Measurements from ENCODE around the gene GZMM. TPM values are rescaled to one million over a fixed set of nuclear protein-coding genes. Genes with fewer than 3 reads are reported as not detected.

GZMM gene
- total RNA-seq, 1 donor from 2014 or later, result 2.9 TPM

DNA sequence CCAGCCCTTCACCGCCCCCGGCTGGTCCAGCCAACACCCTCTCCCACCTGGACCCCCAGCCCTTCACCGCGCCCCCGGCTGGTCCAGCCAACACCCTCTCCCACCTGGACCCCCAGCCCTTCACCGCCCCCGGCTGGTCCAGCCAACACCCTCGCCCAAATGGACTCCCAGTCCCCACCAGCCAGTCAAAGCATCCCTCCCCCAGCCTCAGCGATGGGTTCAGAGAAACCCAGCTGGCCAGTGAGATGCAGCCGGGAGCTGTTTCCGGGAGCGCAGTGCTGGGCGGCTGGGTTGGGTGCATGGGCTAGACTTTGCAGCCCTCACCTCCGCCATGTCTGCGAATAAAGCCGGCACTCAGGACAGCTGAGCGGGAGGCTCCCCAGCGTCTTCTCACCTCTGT, 18.8 kb upstream of the GZMM start:
- ATAC-seq (no peak), DNase-seq (no peak)
- Histone ChIP-seq H3K36me3 (no peaks in the 10 kb centered on the region), H3K27me3 (no peaks in the 10 kb centered on the region), H3K4me3 (no peak overlapping the region), H3K4me1 (no peaks in the 10 kb centered on the region), H3K27ac (no peak overlapping the region), H3K9me3 (no peaks in the 10 kb centered on the region)
- intact Hi-C loops (cut with DNase I), result no loop called here
- TF ChIP-seq, protein P1, sequence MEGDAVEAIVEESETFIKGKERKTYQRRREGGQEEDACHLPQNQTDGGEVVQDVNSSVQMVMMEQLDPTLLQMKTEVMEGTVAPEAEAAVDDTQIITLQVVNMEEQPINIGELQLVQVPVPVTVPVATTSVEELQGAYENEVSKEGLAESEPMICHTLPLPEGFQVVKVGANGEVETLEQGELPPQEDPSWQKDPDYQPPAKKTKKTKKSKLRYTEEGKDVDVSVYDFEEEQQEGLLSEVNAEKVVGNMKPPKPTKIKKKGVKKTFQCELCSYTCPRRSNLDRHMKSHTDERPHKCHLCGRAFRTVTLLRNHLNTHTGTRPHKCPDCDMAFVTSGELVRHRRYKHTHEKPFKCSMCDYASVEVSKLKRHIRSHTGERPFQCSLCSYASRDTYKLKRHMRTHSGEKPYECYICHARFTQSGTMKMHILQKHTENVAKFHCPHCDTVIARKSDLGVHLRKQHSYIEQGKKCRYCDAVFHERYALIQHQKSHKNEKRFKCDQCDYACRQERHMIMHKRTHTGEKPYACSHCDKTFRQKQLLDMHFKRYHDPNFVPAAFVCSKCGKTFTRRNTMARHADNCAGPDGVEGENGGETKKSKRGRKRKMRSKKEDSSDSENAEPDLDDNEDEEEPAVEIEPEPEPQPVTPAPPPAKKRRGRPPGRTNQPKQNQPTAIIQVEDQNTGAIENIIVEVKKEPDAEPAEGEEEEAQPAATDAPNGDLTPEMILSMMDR (IDR thresholded peaks at IDR 0.05), result no peak

DNA sequence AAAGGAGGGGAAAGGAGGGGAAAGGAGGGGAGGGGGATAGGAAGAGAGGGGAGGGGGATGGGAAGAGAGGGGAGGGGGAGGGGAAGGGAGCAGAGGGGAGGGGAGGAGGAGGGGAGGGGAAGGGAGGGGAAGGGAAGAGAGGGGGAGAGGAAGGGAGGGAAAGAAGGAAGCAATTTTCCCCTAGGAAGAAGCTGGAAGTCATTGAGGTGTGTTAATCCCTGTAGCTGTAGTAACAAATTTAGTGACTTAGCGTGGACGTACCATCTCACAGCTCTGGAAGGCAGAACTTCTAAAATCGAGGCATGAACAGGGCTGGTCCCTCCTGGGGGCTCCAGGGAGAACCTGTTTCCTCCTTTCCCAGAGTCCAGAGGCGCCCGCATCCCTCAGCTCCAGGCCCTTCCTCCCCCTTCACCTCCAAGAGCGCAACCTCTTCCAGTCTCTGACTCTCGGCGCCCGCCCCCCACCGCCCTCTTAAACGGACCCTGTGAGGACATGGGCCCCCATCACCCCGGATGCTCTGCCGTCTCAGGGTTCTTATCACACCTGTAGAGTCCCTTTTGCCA, 17.9 kb upstream of the GZMM start:
- ATAC-seq, result no peak
- TF ChIP-seq, protein P1 (IDR thresholded peaks at IDR 0.05), result no peak
- Histone ChIP-seq H3K4me3 (no peak overlapping the region), H3K36me3 (no peaks in the 10 kb centered on the region), H3K27me3 (no peaks in the 10 kb centered on the region), H3K9me3 (no peaks in the 10 kb centered on the region), H3K4me1 (peaks cover 4% of the 10 kb centered on the region), H3K27ac (no peak overlapping the region)
- no peak for DNase-seq
- intact Hi-C loops (cut with DNase I), result no loop called here

DNA sequence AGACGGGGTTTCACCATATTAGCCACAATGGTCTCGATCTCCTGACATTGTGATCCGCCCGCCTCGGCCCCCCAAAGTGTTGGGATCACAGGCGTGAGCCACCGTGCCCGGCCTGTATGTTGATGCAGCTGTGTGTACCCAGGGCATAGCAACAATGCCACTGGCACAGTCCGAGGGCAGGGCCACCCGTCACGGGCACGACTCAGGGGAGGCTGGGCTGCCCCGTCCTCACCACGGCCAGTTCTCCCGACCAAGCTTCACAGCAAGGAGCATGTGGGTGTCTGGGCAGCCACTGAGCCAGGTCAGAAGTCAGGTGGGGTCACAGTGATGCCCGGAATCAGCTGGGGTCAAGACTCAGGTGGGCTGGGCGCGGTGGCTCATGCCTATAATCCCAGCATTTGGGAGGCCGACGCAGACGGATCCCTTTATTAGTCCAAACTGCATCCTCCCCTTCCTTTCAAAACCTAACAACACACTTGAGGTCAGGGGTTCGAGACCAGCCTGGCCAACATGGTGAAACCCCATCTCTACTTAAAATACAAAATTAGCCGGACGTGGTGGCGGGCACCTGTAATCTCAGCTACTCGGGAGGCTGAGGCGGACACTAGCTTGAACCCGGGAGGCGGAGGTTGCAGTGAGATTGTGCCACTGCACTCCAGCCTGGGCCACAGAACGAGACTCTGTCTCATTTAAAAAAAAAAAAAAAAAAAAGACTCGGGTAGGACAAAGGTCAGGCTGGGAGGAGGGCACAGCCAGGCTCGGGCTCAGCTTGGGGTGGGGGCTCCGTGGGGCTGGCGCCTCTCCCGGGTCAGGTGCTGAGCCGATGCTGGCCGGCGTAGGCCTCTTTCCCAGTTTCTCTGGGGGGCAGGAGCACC, 13.5 kb upstream of the GZMM start:
- peak overlapping the region; percentile 91 for H3K27ac ChIP-seq
- ATAC-seq, result no peak
- intact Hi-C loops (cut with DNase I), result no loop called here
- peaks cover 20% of the 10 kb centered on the region for H3K4me1 ChIP-seq
- no peaks in the 10 kb centered on the region for H3K9me3 ChIP-seq
- DNase-seq, result no peak
- H3K4me3 ChIP-seq, result peak overlapping the region; percentile 92
- TF ChIP-seq, protein P1 (IDR thresholded peaks at IDR 0.05), result no peak
- H3K27me3 ChIP-seq, result no peaks in the 10 kb centered on the region
- H3K36me3 ChIP-seq, result no peaks in the 10 kb centered on the region

DNA sequence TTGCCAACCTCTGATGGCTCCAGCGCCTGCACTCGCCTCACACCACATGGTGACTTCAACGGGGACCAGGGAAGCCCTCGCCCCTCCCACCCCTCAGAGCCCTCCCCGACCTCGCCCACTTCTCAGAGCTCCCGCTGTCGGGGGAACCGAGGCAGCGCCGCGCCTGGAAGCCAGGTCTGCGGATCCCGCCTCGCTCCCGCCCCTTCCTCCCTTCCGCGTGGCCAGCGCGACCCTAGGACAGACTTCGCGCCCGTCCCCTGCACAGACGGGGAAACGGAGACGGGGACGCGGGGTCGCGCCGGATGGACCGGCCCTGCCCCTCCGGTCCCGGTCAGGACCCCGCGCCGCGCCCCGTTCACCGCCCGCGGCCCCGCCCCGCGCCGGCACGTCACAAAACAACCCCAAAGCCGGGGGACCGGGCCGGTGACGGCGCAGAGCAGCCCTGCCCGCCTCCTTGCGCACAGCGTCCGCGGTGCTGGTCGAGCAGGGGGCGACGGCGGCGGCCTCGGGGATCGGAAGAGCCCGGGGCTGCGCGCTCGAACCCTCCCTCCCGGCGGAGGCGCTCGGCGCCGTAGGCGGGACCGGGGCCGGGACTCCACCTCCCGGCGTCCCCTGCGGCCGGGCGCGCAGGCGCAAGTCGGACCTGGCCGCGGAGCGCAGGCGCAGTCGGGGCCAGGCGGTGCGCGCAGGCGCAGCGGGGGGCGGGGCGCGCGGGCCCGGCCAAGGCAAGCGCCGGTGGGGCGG, 12.7 kb upstream of the GZMM start:
- Histone ChIP-seq H3K4me1 (peaks cover 21% of the 10 kb centered on the region), H3K4me3 (peak overlapping the region; percentile 92), H3K27me3 (no peaks in the 10 kb centered on the region), H3K36me3 (peaks cover 2% of the 10 kb centered on the region), H3K9me3 (no peaks in the 10 kb centered on the region), H3K27ac (peak overlapping the region; percentile 91)
- TF ChIP-seq, protein P1 (IDR thresholded peaks at IDR 0.05), result no peak
- ATAC-seq (peak; percentile 88), DNase-seq (peak; percentile 92)
- intact Hi-C loops (cut with DNase I), result no loop called here

DNA sequence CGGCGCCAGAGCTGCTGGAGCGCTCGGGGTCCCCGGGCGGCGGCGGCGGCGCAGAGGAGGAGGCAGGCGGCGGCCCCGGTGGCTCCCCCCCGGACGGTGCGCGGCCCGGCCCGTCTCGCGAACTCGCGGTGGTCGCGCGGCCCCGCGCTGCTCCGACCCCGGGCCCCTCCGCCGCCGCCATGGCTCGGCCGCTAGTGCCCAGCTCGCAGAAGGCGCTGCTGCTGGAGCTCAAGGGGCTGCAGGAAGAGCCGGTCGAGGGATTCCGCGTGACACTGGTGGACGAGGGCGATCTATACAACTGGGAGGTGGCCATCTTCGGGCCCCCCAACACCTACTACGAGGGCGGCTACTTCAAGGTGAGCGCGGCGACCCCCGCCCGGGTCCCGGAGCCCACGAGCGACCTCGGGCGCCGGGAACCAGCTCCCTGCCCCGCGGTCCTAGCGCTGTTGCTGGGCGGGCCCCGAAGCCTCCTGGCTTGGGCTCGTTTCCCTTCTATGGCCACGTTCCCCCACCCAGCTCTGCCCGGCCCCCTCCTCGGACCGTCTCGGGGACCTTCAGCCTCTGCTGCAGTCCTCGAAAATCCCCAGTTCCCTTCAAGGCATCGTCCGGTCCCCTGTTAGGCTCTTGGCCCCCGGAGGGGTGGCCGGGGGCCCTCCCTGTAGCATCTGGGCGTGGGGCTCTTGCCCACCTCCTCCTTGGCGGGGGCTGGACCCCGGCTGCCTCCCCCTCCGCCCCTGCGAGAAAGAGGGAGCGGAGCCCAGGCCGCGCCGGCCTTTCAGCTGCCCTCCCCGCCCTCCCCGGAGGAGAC, 11.9 kb upstream of the GZMM start, which contains the start of gene CDC34:
TSS of gene CDC34 (plus strand) at position 8 of the 808 bp plus-strand sequence. CDS start at position 180, 172 bp downstream.
- intact Hi-C loops (cut with DNase I), result no loop called here
- peaks cover 9% of the 10 kb centered on the region for H3K36me3 ChIP-seq
- H3K27ac ChIP-seq, result peak within 1 kb of the TSS; percentile 91
- H3K9me3 ChIP-seq, result no peaks in the 10 kb centered on the region
- peak; percentile 0 for ATAC-seq
- no peaks in the 10 kb centered on the region for H3K27me3 ChIP-seq
- TF ChIP-seq, protein P1 (IDR thresholded peaks at IDR 0.05), result no peak
- H3K4me3 ChIP-seq, result peak within 1 kb of the TSS; percentile 99
- DNase-seq, result no peak
- H3K4me1 ChIP-seq, result peaks cover 21% of the 10 kb centered on the region
